ENCODE results near the gene NPAS4.
"Not testable (repeated sequence)": the region's sequence is repeated elsewhere in the genome, so short reads cannot be mapped to it uniquely, and the experiment has no call there.

The NPAS4 gene

DNA sequence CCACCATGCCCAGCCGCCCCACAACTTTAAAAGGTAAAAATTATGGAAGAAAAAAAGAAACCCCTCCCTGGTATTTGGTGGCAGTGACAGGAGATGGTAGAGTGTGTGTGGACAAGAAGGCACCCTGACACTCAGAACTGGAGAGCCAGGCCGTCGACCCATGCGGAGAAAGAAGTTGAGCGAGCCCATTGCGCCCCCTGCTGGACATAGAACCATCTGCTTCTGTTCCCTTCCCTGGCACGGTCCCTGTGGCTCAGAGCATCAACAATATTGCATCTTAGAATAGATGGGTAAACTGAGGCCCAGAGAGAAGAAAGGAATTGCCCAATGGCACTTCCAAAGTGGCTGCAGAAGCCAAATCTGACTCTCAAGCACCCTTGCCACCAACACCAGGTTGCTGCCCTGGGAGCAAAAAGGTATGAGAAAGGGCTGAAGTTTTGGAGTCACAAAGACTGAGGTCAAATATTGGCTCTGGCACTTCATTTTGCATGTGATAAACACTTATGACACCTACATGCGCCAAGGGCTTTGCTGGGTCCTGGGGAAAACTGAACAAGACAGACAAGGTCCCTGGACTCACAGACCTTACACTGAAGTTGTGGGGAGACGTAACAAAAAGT is 9.3 kb downstream of the NPAS4 start:
- H3K4me2 ChIP-seq = no peak overlapping the region
- no peak overlapping the region for H3K4me3 ChIP-seq (IDR thresholded peaks at IDR 0.05; ENCODE audit: insufficient read depth, low read depth, low read length)
- no peaks in the 10 kb centered on the region for H4K20me1 ChIP-seq (ENCODE audit: insufficient read depth)
- H3K4me1 ChIP-seq (ENCODE audit: low read depth, poor library complexity, severe bottlenecking) = no peaks in the 10 kb centered on the region
- H3K79me2 ChIP-seq (ENCODE audit: insufficient read depth, low read depth) = no peaks in the 10 kb centered on the region
- no peak overlapping the region for H3K9ac ChIP-seq
- H3K36me3 ChIP-seq (ENCODE audit: insufficient read depth) = no peaks in the 10 kb centered on the region
- no peak overlapping the region for H3K27ac ChIP-seq
- TF ChIP-seq, protein P1, sequence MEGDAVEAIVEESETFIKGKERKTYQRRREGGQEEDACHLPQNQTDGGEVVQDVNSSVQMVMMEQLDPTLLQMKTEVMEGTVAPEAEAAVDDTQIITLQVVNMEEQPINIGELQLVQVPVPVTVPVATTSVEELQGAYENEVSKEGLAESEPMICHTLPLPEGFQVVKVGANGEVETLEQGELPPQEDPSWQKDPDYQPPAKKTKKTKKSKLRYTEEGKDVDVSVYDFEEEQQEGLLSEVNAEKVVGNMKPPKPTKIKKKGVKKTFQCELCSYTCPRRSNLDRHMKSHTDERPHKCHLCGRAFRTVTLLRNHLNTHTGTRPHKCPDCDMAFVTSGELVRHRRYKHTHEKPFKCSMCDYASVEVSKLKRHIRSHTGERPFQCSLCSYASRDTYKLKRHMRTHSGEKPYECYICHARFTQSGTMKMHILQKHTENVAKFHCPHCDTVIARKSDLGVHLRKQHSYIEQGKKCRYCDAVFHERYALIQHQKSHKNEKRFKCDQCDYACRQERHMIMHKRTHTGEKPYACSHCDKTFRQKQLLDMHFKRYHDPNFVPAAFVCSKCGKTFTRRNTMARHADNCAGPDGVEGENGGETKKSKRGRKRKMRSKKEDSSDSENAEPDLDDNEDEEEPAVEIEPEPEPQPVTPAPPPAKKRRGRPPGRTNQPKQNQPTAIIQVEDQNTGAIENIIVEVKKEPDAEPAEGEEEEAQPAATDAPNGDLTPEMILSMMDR (conservative IDR thresholded peaks at IDR 0.05; ENCODE audit: low read depth, low read length) = peak; percentile 88
- H2AFZ ChIP-seq (ENCODE audit: low read depth) = no peak overlapping the region
- peaks cover 4% of the 10 kb centered on the region; the same call in 1 of the 2 replicates for H3K27me3 ChIP-seq (ENCODE audit: insufficient read depth, low read depth)

DNA sequence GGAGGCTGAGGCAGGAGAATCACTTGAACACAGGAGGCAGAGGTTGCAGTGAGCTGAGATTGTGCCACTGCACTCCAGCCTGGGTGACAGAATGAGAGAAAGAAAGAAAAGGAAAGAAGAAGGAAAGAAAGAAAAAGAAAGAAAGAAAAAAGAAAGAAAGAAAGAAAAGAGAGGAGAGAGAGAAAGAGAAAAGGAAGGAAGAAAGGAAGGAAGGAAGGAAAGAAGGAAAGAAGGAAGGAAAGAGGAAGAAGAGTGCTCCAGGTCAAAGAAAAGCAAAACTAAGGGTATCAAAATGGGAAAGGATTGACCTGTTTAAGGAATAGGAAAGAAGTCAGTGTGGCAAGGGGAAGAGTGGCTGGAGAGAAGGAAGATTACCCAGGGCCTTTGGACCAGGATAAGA is 10.5 kb downstream of the NPAS4 start:
- H3K4me1 ChIP-seq (ENCODE audit: low read depth, poor library complexity, severe bottlenecking); H3K27ac ChIP-seq; H4K20me1 ChIP-seq (ENCODE audit: insufficient read depth); H3K4me2 ChIP-seq; H3K79me2 ChIP-seq (ENCODE audit: insufficient read depth, low read depth); H2AFZ ChIP-seq (ENCODE audit: low read depth); H3K4me3 ChIP-seq (IDR thresholded peaks at IDR 0.05; ENCODE audit: insufficient read depth, low read depth, low read length); H3K9ac ChIP-seq; H3K36me3 ChIP-seq (ENCODE audit: insufficient read depth); H3K27me3 ChIP-seq (ENCODE audit: insufficient read depth, low read depth): not testable (repeated sequence)

DNA sequence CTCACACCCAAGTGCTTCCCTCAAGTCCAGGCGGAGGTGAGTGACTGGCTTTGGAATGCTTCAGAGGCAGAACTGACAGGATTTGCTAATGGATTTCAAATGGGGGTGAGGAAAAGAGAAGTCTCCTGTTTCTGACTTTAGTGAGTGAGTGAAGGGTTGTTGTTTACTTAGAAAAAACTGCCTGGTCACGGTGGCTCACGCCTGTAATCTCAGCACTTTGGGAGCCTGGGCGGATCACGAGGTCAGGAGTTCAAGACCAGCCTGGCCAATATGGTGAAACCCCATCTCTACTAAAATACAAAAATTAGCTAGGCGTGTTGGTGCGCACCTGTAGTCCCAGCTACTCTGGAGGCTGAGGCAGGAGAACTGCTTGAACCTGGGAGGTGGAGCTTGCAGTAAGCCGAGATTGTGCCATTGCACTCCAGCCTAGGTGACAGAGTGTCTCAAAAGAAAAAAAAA is 11.1 kb downstream of the NPAS4 start:
- not testable (repeated sequence) for H3K9ac ChIP-seq, H3K27ac ChIP-seq

DNA sequence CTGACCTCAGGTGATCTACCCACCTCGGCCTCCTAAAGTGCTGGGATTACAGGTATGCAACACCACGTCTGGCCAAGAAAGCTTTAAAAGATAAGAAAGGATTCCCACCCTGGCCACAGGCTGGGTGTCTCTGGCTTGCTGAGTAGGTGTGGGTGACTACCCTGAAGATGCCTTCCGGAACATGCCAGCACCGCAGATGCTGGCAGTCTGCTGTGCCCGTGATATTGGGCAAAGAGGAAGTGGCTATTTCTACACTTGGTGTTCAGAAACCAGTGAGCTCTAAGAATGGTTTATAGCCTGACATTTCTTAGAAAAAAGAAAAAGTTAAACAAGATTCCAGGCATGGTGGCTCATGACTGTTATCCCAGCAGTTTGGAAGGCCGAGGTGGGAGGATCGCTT is 11.8 kb downstream of the NPAS4 start:
- Histone ChIP-seq H3K4me3 (IDR thresholded peaks at IDR 0.05; ENCODE audit: insufficient read depth, low read depth, low read length) (no peak overlapping the region), H3K27ac (no peak overlapping the region), H3K27me3 (ENCODE audit: insufficient read depth, low read depth) (no peaks in the 10 kb centered on the region)

More for the DNA sequence above, 11.1 kb downstream of the NPAS4 start:
- not testable (repeated sequence) for H3K27me3 ChIP-seq (ENCODE audit: insufficient read depth, low read depth); H3K36me3 ChIP-seq (ENCODE audit: insufficient read depth); H3K4me3 ChIP-seq (IDR thresholded peaks at IDR 0.05; ENCODE audit: insufficient read depth, low read depth, low read length); H2AFZ ChIP-seq (ENCODE audit: low read depth); H3K4me2 ChIP-seq; H4K20me1 ChIP-seq (ENCODE audit: insufficient read depth); H3K4me1 ChIP-seq (ENCODE audit: low read depth, poor library complexity, severe bottlenecking); H3K79me2 ChIP-seq (ENCODE audit: insufficient read depth, low read depth)

DNA sequence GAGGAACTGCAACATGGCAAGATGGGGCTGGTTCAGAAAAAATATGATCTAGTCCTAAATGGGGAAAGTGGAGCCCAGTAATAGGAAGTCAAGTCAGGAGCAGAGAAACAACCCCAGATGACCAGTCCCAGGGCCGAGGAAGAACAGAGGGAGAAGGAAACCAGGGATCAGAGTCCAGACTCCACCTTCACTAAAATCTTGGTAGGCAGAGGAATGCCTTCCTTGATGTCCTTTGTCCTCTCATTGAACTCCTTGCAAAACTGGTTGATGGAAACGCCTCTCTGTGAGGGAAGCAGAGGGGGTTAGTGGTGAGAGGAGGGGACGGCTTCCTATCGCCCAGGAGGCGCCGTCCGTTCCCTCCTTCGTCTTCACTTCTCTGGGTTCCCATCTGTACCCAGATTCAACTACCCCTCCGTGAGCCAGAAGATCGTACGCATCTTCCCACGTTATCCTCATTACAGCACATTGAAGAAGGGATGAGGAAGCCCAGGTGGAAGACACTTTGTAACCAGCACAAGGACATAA is 17.2 kb downstream of the NPAS4 start:
- Histone ChIP-seq H3K36me3 (ENCODE audit: insufficient read depth) (no peaks in the 10 kb centered on the region), H3K27ac (peak overlapping the region; percentile 43), H3K4me2 (peak overlapping the region; percentile 93), H3K9ac (peak overlapping the region; percentile 90), H4K20me1 (ENCODE audit: insufficient read depth) (no peaks in the 10 kb centered on the region), H3K4me3 (IDR thresholded peaks at IDR 0.05; ENCODE audit: insufficient read depth, low read depth, low read length) (no peak overlapping the region), H2AFZ (ENCODE audit: low read depth) (peak overlapping the region; percentile 90), H3K4me1 (ENCODE audit: low read depth, poor library complexity, severe bottlenecking) (peaks cover 7% of the 10 kb centered on the region), H3K79me2 (ENCODE audit: insufficient read depth, low read depth) (0 out of 2 replicates have a peak, but pooled peaks cover 8% of the 10 kb centered on the region), H3K27me3 (ENCODE audit: insufficient read depth, low read depth) (peaks cover 33% of the 10 kb centered on the region)
- TF ChIP-seq, protein P1 (conservative IDR thresholded peaks at IDR 0.05; ENCODE audit: low read depth, low read length) = no peak

More for the DNA sequence above, 11.8 kb downstream of the NPAS4 start:
- Histone ChIP-seq H2AFZ (ENCODE audit: low read depth) (no peak overlapping the region), H4K20me1 (ENCODE audit: insufficient read depth) (no peaks in the 10 kb centered on the region), H3K36me3 (ENCODE audit: insufficient read depth) (no peaks in the 10 kb centered on the region), H3K4me2 (no peak overlapping the region), H3K9ac (no peak overlapping the region), H3K79me2 (ENCODE audit: insufficient read depth, low read depth) (no peaks in the 10 kb centered on the region), H3K4me1 (ENCODE audit: low read depth, poor library complexity, severe bottlenecking) (peaks cover 2% of the 10 kb centered on the region)
- TF ChIP-seq, protein P1 (conservative IDR thresholded peaks at IDR 0.05; ENCODE audit: low read depth, low read length) = no peak
